Measurements from ENCODE around the gene LRRTM3.

LRRTM3 gene

GRCh38 chr10:67095531-67095930, 169.7 kb downstream of the LRRTM3 start:
- H3K4me3 ChIP-seq (ENCODE audit: low read depth, low read length): no peak overlapping the region
- TF ChIP-seq CTCF (IDR thresholded peaks at IDR 0.05; ENCODE audit: borderline replicate concordance, insufficient read depth, low read depth, low read length): no peak

- H3K4me3 ChIP-seq (ENCODE audit: low read depth, low read length): no peak overlapping the region
- TF ChIP-seq CTCF (IDR thresholded peaks at IDR 0.05; ENCODE audit: borderline replicate concordance, insufficient read depth, low read depth, low read length): no peak
Measured at GRCh38 chr10:67098461-67098860, 172.6 kb downstream of the LRRTM3 start.

- H3K4me3 ChIP-seq (ENCODE audit: low read depth, low read length): no peak overlapping the region
- TF ChIP-seq CTCF (IDR thresholded peaks at IDR 0.05; ENCODE audit: borderline replicate concordance, insufficient read depth, low read depth, low read length): no peak
Measured at GRCh38 chr10:67100951-67101350, 175.1 kb downstream of the LRRTM3 start.

- no peak for TF ChIP-seq CTCF (IDR thresholded peaks at IDR 0.05; ENCODE audit: borderline replicate concordance, insufficient read depth, low read depth, low read length)
- no peak overlapping the region for H3K4me3 ChIP-seq (ENCODE audit: low read depth, low read length)
Measured at GRCh38 chr10:67107670-67108069, 181.8 kb downstream of the LRRTM3 start.

GRCh38 chr10:67110286-67110685, 184.4 kb downstream of the LRRTM3 start:
- TF ChIP-seq CTCF (IDR thresholded peaks at IDR 0.05; ENCODE audit: borderline replicate concordance, insufficient read depth, low read depth, low read length): no peak
- no peak overlapping the region for H3K4me3 ChIP-seq (ENCODE audit: low read depth, low read length)

- no peak for TF ChIP-seq CTCF (IDR thresholded peaks at IDR 0.05; ENCODE audit: borderline replicate concordance, insufficient read depth, low read depth, low read length)
Measured at GRCh38 chr10:67112765-67113164, 186.9 kb downstream of the LRRTM3 start.

GRCh38 chr10:67114945-67115344, 189.1 kb downstream of the LRRTM3 start:
- no peak for TF ChIP-seq CTCF (IDR thresholded peaks at IDR 0.05; ENCODE audit: borderline replicate concordance, insufficient read depth, low read depth, low read length)
- no peak overlapping the region for H3K4me3 ChIP-seq (ENCODE audit: low read depth, low read length)

More at GRCh38 chr10:67112765-67113164, 186.9 kb downstream of the LRRTM3 start:
- H3K4me3 ChIP-seq (ENCODE audit: low read depth, low read length): no peak overlapping the region
